Stimulated activated CD4-positive, alpha-beta T cell treated with anti-CD3 and anti-CD28 coated beads, Interleukin-15, amount 100 ng/mL, for 24 hours (primary cell): ENCODE data around the gene NLRC4.
"Not testable (repeated sequence)": the region's sequence is repeated elsewhere in the genome, so short reads cannot be mapped to it uniquely, and the experiment has no call there.

ENCODE experiments used
- DNase-seq: peaks from one replicate; pipeline ENCODE4 v3.0.0-alpha.2; 2020

Gene NLRC4, protein sequence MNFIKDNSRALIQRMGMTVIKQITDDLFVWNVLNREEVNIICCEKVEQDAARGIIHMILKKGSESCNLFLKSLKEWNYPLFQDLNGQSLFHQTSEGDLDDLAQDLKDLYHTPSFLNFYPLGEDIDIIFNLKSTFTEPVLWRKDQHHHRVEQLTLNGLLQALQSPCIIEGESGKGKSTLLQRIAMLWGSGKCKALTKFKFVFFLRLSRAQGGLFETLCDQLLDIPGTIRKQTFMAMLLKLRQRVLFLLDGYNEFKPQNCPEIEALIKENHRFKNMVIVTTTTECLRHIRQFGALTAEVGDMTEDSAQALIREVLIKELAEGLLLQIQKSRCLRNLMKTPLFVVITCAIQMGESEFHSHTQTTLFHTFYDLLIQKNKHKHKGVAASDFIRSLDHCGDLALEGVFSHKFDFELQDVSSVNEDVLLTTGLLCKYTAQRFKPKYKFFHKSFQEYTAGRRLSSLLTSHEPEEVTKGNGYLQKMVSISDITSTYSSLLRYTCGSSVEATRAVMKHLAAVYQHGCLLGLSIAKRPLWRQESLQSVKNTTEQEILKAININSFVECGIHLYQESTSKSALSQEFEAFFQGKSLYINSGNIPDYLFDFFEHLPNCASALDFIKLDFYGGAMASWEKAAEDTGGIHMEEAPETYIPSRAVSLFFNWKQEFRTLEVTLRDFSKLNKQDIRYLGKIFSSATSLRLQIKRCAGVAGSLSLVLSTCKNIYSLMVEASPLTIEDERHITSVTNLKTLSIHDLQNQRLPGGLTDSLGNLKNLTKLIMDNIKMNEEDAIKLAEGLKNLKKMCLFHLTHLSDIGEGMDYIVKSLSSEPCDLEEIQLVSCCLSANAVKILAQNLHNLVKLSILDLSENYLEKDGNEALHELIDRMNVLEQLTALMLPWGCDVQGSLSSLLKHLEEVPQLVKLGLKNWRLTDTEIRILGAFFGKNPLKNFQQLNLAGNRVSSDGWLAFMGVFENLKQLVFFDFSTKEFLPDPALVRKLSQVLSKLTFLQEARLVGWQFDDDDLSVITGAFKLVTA

DNA sequence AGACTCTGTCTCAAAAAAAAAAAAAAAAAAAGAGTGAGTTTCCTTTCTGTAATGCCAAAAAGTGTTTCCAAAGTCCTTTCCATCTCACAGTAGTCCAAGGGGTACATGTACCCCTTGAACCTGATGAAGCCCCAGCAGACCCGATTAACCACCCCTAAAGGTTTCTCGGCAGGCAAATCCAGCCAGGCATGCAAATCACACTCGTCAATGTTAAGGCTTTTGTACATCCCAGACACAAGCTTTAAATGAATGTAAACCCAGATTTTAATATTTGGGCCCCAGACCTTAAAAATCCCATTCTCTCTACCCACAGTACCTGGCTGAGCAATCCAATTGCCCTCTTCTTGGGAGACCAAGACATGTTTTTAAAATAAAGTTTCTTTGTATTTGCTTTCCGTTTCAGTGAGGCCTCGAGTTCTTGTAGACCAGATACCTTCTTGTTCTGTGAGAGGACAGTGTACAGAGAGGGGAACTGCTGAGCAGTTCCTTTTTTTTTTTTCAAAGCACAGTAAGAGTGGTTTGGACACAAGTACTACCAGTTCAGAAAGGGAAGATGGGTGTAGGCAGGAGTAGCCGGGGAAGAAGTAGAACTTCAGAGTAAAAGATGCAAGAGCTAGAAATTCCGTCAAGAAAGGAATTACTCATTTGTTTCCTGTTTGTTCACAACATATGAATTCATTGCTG is at the start of gene NLRC4:
Gene NLRC4, minus strand, starts transcription at position 465 of the 684 bp plus-strand sequence. CDS start 8,111 bp downstream, outside the sequence.
- DNase-seq = no peak

DNA sequence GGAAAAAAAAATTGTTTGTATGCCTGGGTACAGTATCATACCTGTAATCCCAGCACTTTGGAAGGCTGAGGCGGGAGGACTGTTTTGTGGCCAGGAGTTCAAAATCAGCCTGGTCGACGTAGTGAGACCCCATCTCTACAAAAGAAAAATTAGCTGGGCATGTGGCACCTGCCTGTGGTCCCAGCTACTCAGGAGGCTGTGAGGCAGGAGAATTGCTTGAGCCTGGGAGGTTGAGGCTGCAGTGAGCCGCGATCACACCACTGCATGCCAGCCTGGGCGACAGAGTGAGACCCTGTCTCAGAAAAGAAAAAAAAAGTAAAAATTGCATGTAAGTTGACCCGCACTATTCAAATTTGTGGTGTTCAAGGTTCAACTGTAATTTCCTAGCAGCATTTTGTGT is 45.9 kb upstream of the NLRC4 start:
- DNase-seq = no peak

DNA sequence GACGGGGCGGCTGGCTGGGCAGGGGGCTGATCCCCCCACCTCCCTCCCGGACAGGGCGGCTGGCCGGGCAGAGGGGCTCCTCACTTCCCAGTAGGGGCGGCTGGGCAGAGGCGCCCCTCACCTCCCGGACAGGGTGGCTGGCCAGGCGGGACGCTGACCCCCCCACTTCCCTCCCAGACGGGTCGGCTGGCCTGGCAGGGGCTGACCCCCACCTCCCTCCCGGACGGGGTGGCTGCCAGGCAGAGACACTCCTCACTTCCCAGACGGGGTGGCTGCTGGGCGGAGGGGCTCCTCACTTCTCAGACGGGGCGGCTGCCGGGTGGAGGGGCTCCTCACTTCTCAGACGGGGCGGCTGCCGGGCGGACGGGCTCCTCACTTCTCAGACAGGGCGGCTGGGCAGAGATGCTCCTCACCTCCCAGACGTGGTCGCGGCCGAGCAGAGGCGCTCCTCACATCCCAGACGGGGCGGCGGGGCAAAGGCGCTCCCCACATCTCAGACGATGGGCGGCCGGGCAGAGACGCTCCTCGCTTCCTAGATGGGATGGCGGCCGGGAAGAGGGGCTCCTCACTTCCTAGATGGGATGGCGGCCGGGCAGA is 29.4 kb upstream of the NLRC4 start:
- DNase-seq = not testable (repeated sequence)

DNA sequence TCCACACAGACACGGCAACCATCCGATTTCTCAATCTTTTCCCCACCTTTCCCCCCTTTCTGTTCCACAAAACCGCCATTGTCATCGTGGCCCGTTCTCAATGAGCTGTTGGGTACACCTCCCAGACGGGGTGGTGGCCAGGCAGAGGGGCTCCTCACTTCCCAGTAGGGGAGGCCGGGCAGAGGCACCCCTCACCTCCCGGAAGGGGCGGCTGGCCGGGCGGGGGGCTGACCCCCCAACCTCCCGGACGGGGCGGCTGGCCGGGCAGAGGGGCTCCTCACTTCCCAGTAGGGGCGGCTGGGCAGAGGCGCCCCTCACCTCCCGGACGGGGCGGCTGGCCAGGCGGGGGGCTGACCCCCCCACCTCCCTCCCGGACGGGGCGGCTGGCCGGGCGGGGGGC is 28.8 kb upstream of the NLRC4 start:
- DNase-seq = not testable (repeated sequence)

DNA sequence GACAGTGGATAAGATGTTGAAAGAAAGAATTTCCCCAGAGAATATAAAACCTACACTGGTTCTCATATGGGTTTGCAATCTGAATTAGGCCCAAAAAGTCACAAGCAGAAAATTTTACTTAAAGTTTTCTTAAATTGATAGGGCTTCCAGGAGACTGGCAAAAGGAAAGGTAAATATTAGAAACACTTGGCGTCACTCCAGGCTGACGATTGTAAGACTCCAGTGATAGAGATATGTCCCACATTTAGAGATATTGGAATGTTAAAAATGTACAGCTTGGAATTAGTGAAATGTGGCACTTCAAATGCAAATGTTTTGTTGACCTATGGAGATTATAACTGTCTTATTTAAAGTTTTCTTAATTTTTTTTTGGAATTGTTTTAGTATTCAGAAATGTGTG is 27.1 kb upstream of the NLRC4 start:
- DNase-seq = no peak

DNA sequence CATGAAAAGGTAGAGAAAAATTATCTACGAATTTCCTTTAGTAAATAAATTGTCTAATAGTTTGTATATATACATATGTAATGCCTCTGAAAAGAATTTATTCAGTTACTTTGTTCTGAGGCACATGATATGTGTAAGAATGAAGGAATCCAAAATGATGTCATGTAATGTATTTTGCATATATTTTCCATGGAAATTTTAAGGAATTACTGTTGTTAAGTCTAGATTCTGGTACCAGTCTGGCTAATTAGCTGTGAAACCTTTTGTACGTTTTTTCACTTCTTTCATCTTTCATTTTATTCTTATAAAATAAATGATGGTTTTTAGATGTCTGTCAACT is 25.3 kb upstream of the NLRC4 start:
- DNase-seq = no peak

DNA sequence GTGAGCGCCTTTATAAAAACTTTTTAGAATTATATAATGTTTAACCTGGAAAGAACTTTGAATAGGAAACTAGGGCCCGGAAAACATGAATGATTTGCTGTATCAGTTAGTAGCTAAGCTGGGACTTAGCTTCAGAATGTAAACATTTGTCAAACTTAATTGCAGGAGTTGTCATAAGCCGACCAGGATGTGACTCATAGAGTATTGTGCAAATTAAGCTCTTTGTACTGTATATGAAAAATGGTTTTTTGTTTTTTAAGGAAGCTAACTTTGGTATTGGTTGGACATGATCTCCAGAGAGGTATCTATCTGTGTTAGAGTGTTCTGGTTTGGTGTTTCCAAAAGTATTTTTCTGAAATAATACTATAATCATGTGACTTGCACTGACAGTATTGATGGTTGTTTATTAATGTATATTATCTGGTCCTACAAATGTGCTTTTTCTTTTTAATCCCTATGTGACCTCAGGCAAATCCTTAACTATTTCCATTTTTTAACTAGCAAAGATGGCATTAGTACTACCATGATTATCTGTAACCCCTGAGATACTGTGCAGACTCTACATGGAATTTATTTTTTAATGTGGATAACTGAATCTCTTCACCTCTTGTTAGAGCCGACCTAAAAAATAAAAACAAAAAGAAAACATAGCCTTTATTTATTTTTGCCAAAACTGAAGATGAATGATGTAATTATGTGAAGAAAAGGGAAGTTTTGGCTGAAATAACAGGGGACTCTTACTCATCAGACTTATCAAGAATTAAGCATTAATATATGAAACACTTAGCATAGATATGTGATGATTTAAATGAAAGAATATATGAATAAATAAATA is 24.7 kb upstream of the NLRC4 start:
- DNase-seq = no peak

DNA sequence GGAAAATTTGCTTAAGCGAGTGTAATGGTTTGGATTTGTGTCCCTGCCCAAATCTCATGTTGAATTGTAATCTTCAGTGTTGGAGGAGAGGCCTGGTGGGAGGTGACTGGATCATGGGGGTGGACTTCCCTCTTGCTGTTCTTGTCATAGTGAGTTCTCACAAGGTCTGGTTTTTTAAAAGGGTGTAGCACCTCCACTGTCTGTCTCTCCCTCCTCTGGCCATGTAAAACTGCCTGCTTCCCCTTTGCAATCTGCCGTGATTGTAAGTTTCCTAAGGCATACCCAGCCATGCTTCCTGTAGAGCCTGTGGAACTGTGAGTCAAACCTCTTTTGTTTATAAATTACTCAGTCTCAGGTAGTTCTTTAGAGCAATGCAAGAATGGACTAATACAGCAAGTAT is 19.6 kb upstream of the NLRC4 start:
- no peak for DNase-seq

DNA sequence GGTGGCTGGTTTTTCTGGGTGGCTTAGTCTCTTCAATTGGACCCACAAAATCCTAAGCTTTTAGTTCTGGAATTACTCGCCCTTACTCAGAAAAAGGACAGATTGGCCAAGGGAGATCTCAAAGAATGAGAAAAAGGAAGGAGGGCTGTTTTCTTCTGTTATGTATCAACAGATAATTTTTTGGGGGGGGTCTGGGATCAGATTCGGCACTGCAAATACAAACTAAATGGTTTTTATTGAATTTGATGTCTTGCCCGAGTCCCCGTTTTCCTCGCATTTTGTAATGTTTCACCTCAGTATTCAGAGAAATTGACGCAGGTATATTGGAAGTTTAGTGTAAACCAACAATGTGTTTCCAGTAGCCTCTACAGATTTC is 13.8 kb upstream of the NLRC4 start:
- no peak for DNase-seq

DNA sequence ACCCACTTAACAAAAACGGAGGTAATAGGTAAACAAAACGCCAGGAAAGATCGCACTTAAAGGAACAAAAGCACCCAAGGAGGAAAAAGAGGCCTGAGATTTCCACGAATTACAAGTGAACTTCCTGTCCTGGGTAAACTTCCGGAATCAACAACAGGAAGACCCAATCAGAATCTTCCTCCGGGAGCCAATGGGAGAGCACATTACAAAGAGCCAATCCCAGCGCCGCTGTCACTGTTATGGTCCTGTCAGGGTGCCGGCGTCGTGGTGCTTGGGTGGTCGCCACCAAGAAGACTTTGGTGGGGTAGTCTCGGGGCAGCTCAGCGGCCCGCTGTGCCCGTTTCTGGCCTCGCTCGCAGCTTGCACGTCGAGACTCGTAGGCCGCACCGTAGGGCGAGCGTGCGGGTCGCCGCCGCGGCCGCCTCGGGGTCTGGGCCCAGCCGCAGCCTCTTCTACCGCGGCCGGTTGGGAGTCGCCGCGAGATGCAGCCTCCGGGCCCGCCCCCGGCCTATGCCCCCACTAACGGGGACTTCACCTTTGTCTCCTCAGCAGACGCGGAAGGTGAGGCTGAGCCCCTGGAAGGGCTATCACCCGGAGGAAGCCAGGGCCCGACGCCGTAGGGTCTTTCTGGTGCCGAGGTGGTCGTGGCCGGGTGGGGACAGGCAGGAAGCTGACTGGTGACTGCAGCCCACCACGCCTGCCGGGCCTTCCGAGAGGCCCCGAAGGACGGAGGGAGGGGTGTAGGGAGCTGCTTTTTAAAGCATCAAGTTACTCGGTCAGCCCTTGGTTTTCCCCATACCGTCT is 13.2 kb upstream of the NLRC4 start, which contains the start of gene YIPF4:
Gene YIPF4, plus strand, starts transcription at position 231 of the 804 bp plus-strand sequence. Its CDS starts 252 bp downstream, at position 483.
- DNase-seq = peak; percentile 86

DNA sequence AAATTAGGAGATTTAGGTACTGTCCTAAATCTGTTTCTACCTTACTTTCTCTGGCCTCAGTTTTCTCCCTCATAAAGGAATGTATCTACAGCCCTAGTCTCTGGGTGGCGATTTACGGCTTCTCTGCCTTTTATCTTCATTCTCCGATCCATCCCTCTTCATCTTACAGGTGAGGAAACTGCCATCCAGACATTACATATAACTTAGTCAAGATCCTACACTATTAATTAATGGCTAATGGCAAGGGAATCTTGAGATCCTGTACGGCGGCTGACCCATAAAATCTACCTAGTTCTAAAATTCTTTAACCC is 12.6 kb upstream of the NLRC4 start:
- no peak for DNase-seq

DNA sequence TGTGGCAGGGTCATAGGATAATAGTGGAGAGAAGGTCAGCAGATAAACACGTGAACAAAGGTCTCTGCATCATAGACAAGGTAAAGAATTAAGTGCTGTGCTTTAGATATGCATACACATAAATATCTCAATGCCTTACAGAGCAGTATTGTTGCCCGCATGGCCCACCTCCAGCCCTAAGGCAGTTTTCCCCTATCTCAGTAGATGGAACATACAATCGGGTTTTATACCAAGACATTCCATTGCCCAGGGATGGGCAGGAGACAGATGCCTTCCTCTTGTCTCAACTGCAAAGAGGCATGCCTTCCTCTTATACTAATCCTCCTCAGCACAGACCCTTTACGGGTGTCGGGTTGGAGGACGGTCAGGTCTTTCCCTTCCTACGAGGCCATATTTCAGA is 11.1 kb upstream of the NLRC4 start:
- DNase-seq = not testable (repeated sequence)

DNA sequence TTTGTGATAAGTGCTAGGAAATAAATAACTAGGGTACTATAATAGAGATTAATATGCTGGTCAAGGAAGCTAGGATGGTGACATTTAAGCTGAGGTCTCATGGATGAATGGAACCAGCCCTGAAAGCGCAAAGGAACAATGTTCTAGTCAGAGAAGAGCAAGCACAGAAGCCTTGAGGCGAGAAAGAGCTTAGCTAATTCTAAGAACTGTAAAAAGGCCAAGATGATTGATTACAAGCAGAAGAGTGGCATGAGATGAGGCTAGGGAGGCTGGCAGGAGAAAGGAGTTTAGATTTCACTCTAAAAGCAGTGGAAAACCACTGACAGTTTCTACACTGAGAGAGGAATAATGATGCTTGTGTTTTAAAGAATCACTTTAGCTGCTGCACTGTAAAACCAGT is 9.6 kb upstream of the NLRC4 start:
- DNase-seq = no peak

DNA sequence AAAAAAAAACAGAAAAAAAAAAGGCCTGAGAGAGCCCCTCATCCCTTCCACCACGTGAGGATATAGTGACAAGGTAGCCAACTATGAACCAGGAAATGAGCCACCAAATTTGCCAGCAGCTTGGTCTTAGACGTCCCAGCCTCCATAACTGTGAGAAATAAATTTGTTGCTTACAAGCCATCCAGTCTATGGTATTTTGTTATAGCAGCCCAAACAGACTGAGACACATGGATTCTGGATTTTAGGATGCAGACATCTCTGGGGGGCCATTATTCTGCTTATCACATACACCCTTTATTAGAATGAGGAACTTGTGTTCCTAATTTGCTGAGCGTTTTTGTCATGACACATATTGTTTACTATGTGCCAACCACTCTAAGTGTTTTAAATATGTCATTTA is 7.6 kb upstream of the NLRC4 start:
- no peak for DNase-seq

DNA sequence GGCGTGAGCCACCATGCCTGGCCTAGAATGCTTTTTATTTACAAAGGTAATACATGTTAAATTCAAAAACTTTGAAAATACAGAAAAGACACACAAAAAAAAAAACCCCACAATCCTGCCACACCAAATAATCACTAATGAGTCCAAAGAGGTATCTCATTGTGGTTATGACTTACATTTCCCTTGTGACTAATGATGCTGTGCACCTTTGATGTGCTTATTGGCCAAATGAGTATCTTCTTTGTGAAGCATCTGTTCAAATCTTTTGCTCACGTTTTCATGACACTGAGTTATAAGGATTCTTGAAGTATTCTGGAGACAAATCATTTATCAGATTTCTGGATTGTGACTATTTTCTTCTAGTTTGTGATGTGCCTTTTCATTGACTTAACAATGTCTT is 6.4 kb upstream of the NLRC4 start:
- no peak for DNase-seq

DNA sequence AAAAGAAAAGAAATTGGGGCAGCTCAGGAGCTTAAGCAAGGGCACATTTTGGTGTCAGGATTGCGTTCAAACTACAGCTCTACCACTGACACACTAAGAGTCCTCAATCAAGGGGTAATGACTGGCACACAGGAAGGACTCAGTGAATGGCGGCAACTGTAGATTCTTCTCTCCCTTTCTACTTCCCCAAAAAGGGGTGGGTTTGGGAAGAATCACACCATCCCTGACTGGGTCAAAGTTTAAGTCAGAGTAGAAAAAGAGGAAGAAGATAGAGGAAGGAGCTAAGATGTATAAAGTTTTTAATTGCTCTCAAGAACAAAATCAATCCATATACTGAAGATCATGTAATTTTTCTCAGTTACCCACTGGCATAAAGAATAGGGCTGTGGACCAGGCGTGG is 2.6 kb downstream of the NLRC4 start:
- no peak for DNase-seq

DNA sequence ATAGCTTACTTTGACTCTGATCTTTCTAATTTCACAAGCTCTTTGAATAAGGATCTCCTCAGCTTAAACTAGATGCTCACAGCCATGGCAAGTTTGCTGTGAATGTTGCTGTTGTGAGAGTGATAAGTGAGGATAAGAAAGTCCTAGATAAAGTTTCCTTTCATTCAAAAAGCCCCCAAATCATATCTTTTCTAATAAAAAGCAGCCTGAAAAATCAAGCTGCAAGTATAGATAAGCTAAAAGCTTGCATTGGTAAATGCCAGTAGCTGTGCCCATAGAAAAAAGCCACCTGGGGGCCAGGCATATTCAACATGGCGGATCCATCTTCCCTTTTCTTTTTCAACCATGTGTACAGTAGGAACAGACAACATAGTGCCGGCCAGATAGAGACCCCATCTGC is 4.3 kb downstream of the NLRC4 start:
- no peak for DNase-seq

DNA sequence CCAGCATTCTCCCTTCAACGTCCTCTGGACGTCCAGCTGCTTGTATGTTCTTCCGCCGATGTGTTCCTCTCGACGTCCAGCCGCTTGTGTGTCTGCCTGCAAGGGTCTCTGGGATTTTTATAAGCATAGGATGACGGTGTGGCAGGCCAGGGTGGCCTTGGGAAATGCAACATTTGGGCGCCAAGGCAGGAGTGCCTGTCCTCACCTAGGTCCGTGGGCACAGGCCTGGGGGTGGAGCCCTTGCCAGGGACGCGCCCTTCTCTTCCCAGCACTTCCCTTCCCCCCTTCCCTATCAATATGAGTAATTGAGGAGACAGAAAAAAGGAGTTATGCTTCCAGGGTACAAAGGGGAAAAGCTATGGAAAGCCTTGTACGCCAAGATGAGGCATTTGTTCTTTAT is 6.4 kb downstream of the NLRC4 start:
- no peak for DNase-seq

DNA sequence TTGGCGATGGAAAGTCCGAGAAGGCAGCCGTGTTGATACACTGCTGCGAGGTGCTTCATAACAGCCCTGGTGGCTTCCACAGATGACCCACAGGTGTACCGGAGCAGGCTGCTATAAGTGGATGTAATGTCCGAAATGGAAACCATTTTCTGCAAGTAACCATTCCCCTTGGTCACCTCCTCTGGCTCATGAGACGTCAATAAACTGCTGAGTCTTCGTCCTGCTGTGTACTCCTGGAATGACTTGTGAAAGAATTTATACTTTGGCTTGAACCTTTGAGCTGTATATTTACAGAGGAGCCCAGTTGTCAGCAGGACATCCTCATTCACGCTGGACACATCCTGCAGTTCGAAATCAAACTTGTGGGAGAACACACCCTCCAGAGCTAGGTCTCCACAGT is 14.4 kb downstream of the NLRC4 start:
- no peak for DNase-seq

DNA sequence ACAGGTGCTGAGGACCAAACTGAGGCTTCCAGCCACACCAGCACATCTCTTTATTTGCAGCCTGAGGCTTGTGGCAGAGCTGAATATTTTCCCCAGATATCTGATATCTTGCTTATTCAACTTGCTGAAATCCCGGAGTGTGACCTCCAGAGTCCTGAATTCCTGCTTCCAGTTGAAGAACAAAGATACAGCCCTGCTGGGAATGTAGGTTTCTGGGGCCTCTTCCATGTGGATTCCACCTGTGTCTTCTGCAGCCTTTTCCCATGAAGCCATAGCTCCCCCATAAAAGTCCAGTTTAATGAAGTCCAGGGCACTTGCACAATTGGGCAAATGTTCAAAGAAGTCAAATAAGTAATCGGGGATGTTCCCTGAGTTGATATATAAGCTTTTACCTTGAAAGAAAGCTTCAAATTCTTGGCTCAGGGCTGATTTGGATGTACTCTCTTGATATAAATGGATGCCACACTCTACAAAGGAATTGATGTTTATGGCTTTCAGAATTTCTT is 14.9 kb downstream of the NLRC4 start:
- no peak for DNase-seq

DNA sequence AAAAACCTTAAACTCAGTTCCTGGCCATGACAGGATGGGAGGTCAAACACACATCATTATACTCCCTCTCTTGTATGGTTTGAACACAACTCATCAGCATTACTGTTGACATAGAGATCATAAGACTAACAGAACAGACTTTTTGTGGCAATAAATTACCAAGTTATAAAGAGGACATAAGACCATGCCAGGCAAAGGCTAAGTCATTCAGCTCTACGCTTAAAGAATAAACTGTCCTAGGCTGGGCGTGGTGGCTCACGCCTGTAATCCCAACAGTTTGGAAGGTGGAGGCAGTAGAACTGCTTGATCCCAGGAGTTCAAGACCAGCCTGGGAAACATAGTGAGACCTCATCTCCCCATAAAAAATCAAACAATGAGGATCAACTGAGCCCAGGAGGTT is 16.4 kb downstream of the NLRC4 start:
- no peak for DNase-seq
